Peyer's patch (tissue), 4 donors: ENCODE results near the gene RNH1.

Experiments
- POLR2A ChIP-seq, 2 donors: fragments of 450-650 bp; IDR thresholded peaks; one replicate each; pipeline ENCODE4 v1.5.1; 2017; ENCODE audit warnings: antibody characterized with exemption in 2 of 2, mild to moderate bottlenecking in 2 of 2, moderate library complexity in 2 of 2
- TF ChIP-seq, protein P1 (sequence below), 6 experiments: fragments of 450-650 bp in 4 of 6; fragments of 200-600 bp in 2 of 6; sonication (generic) in 1 of 6; IDR thresholded peaks; one replicate each; pipeline ENCODE4 v1.5.1; 2017 to 2019; ENCODE audit warnings: antibody characterized with exemption in 6 of 6, mild to moderate bottlenecking in 3 of 6, moderate library complexity in 1 of 6

DNA sequence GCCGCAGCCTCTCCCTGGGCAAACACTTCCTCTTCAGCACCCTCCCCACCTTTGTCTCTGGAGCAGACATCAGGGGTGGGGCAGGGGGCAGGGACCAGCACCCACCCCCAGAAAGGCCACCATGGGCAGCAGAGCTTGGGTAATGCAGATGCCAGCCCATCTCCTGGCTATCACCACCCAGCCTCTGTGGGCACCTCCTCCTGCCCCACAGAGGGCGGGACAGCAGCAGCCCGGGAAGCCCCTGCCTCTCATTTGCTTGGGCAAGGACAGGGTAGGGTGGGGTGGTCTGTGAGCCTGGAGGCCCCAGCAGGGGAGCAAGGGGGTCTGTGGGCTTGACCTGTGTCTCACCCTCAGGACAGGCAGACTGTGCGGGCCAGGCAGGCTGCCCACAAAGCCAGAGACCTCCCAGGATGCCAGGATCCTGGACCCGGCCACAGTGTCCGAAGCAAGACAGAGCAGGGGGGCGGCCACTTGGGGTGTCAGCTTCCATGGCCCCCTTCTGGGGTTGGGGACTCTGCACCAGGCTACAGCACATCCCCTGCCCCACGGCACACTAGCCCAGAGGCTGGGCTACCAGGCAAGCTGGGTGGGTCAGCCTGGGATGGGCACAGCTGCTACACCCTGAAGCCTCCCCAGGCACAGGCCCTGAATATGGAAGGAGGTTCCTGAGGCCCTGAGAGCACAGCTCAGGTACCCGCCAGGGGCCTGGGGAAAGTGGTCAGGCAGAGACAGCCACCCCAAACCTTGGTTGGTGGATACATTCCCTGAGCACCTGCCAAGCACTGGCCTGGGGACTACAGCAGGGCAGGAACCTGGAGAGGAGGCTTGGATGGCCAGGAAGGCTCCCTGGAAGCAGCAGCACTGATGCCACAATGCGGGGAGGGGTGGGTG lies 4.5 kb downstream of the RNH1 start:
- TF ChIP-seq POLR2A (IDR thresholded peaks at IDR 0.05): no peak
- TF ChIP-seq, protein P1, sequence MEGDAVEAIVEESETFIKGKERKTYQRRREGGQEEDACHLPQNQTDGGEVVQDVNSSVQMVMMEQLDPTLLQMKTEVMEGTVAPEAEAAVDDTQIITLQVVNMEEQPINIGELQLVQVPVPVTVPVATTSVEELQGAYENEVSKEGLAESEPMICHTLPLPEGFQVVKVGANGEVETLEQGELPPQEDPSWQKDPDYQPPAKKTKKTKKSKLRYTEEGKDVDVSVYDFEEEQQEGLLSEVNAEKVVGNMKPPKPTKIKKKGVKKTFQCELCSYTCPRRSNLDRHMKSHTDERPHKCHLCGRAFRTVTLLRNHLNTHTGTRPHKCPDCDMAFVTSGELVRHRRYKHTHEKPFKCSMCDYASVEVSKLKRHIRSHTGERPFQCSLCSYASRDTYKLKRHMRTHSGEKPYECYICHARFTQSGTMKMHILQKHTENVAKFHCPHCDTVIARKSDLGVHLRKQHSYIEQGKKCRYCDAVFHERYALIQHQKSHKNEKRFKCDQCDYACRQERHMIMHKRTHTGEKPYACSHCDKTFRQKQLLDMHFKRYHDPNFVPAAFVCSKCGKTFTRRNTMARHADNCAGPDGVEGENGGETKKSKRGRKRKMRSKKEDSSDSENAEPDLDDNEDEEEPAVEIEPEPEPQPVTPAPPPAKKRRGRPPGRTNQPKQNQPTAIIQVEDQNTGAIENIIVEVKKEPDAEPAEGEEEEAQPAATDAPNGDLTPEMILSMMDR (IDR thresholded peaks at IDR 0.05): no peak
